Panc1 (cell line): ENCODE results near the gene FGL2. TPM values are rescaled to one million over a fixed set of nuclear protein-coding genes. Genes with fewer than 3 reads are reported as not detected.
A peak's percentile ranks its signal among the peaks of the same experiment; 100 is the strongest.
"Not testable (repeated sequence)": the region's sequence is repeated elsewhere in the genome, so short reads cannot be mapped to it uniquely, and the experiment has no call there.

Source experiments
- ATAC-seq: fragments of 200-7000 bp; cut with Tn5 transposase; 2 replicates; pipeline ENCODE4 v1.9.1; 2020; ENCODE audit warnings: mild to moderate bottlenecking, moderate library complexity
- BruUV-seq: library from RNA; stranded (reverse); fragments of 400-500 nt; replicated peaks from 2 replicates; lab custom pipeline; 2021; lab: Mats Ljungman, UMichigan
- CTCF ChIA-PET: fragments of 300-600 bp; sonication (Branson Sonifier 250); formaldehyde crosslinking; loops from one replicate; lab custom pipeline; 2022; ENCODE audit warnings: antibody characterized with exemption; lab: Charles Lee
- POLR2A ChIA-PET: fragments of 300-600 bp; sonication (Branson Sonifier 250); formaldehyde crosslinking; loops from one replicate; lab custom pipeline; 2022; ENCODE audit warnings: antibody characterized with exemption; lab: Charles Lee
- DNase-seq: peaks from one replicate; pipeline ENCODE4 v3.0.0-alpha.2; 2010; ENCODE audit warnings: low read depth, low spot score
- H3K27ac ChIP-seq: 2 replicates; pipeline ENCODE4 v1.5.1; 2011; ENCODE audit warnings: mild to moderate bottlenecking, low read length, inconsistent platforms
- H3K27me3 ChIP-seq: fragments of 200-500 bp; sonication (Bioruptor generic); 2 replicates; pipeline ENCODE4 v1.6.0; 2014; ENCODE audit warnings: low read length, inconsistent platforms; ENCODE audit not compliant: control insufficient read depth, insufficient read depth
- H3K36me3 ChIP-seq: fragments of 200-500 bp; sonication (Bioruptor generic); 2 replicates; pipeline ENCODE4 v1.5.1; 2014; ENCODE audit warnings: inconsistent platforms, mild to moderate bottlenecking, low read length, moderate library complexity; ENCODE audit not compliant: control insufficient read depth, insufficient read depth
- H3K4me1 ChIP-seq: 2 replicates; pipeline ENCODE4 v1.5.1; 2011; ENCODE audit warnings: inconsistent platforms, mild to moderate bottlenecking, low read length, moderate library complexity; ENCODE audit not compliant: control insufficient read depth, insufficient read depth
- H3K4me3 ChIP-seq, 2 experiments: 2 replicates each; pipeline ENCODE4 v1.5.1; 2011 to 2012; ENCODE audit warnings: low read depth in 2 of 2, low read length in 2 of 2, mild to moderate bottlenecking in 2 of 2, inconsistent platforms in 1 of 2, moderate library complexity in 1 of 2
- H3K9me3 ChIP-seq: fragments of 200-500 bp; sonication (Bioruptor generic); 2 replicates; pipeline ENCODE4 v1.5.1; 2014; ENCODE audit warnings: low read depth, mild to moderate bottlenecking, inconsistent platforms, low read length, moderate library complexity; ENCODE audit not compliant: control insufficient read depth, insufficient read depth
- SIN3A ChIP-seq: IDR thresholded peaks from 2 replicates; pipeline ENCODE4 v1.6.1; 2012; ENCODE audit warnings: low read depth, mild to moderate bottlenecking, low read length, moderate library complexity, borderline replicate concordance; ENCODE audit not compliant: insufficient read depth
- in situ Hi-C: cut with HindIII; loops from 2 replicates; pipeline ENCODE4 v1.10.0; 2016; ENCODE audit warnings: low sequenced_read_pairs, low pct_unique_long_range_greater_than_20kb
- intact Hi-C: fragments of 100-400 bp; cut with micrococcal nuclease; formaldehyde crosslinking; loops from one replicate; pipeline ENCODE4 v1.10.0; 2022; ENCODE audit not compliant: unreplicated experiment
- total RNA-seq: library from RNA; stranded (reverse); gene quantifications from one replicate; pipeline ENCODE4 v1.2.1, GENCODE V29; 2021; ENCODE audit not compliant: unreplicated experiment

The FGL2 gene
- total RNA-seq, 1 experiment from 2014 or later: not detected

DNA sequence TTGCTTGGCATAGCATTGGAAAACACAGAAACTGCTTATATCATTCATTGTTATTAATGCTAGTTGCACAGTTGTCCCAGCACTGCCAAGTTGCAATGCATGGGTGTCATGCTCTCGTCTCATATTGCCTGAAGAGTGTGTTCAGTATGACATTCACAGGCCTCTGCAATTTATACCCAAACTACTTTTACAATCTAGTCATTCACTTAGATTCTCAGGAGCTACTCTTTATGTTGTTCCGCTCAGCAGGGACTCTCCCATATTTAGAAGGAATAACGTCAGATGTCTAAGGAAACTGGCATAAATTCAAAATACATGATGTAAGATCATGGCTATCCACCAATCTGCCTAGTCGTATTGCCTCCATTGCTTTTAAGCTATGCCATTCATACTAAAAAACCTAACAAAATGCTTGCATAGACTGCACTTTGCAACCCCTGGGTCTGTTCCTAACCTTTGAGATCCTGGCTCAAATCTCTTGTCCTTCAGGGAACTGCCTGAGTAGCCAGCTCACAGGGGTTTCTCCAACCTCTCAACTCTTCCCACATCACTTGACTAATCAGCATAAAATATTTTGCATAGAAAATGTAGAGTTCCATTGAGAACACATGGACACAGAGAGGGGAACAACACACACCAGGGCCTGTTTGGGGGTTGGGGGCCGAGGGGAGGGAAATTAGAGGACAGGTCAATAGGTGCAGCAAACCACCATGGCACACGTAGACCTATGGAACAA, 27.0 kb downstream of the FGL2 start:
- ATAC-seq, CTCF ChIA-PET, H3K9me3 ChIP-seq, intact Hi-C loops, H3K4me1 ChIP-seq, H3K27me3 ChIP-seq, POLR2A ChIA-PET, H3K27ac ChIP-seq, H3K4me3 ChIP-seq, BruUV-seq, in situ Hi-C loops, H3K36me3 ChIP-seq, DNase-seq: not testable (repeated sequence)

DNA sequence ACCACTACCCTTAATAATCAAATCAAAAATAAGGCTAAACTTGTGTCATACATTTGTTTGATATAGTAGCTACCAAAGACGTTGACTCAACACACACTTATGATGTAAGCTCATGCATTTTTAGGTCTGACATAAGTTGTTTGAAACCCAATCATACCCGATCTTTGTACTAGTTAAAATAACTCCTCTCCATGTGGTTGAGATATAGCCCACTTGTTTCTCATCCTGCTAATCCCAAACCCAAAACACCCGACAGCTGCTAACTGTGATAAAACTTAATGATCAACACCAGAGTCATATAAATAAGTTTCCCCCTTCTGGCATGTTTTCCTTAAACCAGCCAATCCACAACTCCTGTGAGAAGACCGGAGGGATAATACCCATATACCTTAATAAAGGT, 28.5 kb downstream of the FGL2 start:
- CTCF ChIA-PET: not testable (repeated sequence)

DNA sequence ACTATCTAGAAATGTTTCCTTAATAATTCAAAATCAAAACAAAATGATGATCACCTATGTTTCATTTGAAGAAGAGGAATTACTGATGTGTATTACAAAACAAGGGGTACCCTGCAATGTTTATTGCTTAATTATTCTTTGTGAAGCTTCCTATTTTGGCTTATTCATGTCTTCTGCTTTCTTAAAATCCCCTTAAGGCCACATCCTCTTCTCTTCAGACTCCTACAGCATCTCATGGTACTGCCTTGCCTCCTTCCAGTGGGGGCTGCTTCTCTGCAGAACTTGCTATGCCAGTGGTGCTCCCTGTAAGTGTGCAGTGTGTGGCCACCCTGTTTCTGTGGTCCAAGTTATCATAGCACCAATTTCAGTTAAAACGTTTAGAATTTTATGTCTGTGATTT, 42.2 kb downstream of the FGL2 start:
- ChIA-PET POLR2A (no interaction called here), CTCF (no interaction called here)
- Histone ChIP-seq H3K27ac (no peak overlapping the region), H3K27me3 (no peaks in the 10 kb centered on the region), H3K9me3 (no peaks in the 10 kb centered on the region), H3K4me1 (no peaks in the 10 kb centered on the region; the same call in 1 of the 2 replicates), H3K4me3 (no peak overlapping the region), H3K36me3 (no peaks in the 10 kb centered on the region)
- ATAC-seq (0 out of 2 replicates have a peak, but pooled peaks have one; percentile 53), DNase-seq (no peak)
- no peak for TF ChIP-seq SIN3A
- intact Hi-C loops: no loop called here
- no TSS peak for BruUV-seq
- in situ Hi-C loops: no loop called here

More for the DNA sequence above, 28.5 kb downstream of the FGL2 start:
- ATAC-seq, H3K27me3 ChIP-seq, H3K27ac ChIP-seq, H3K4me1 ChIP-seq, H3K36me3 ChIP-seq, H3K9me3 ChIP-seq, DNase-seq, BruUV-seq, POLR2A ChIA-PET, intact Hi-C loops, H3K4me3 ChIP-seq, in situ Hi-C loops: not testable (repeated sequence)

DNA sequence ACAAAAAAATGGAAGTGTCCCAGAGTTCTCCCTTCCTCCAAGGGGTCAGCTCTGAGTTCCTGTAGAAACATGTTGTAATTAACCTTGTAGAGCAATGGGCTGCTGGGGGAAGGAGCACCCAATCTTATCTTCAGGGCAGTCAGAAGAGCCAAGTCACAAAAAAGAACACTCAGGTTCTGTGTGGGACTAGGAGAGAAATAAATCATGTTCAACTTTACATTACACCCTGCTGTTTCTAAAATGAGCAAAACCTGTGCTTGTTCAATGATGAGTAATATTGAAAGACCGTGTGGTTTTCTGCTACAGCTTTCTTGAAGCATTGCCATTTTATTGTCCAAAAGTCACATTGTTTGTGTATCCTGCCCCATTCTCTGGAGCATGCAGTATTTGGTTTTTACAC, 42.6 kb downstream of the FGL2 start:
- peak; percentile 76; the same call in 1 of the 2 replicates for ATAC-seq
- POLR2A ChIA-PET, H3K9me3 ChIP-seq, H3K36me3 ChIP-seq, H3K4me3 ChIP-seq, intact Hi-C loops, H3K27me3 ChIP-seq, CTCF ChIA-PET, H3K27ac ChIP-seq, H3K4me1 ChIP-seq, in situ Hi-C loops, BruUV-seq, DNase-seq: not testable (repeated sequence)

DNA sequence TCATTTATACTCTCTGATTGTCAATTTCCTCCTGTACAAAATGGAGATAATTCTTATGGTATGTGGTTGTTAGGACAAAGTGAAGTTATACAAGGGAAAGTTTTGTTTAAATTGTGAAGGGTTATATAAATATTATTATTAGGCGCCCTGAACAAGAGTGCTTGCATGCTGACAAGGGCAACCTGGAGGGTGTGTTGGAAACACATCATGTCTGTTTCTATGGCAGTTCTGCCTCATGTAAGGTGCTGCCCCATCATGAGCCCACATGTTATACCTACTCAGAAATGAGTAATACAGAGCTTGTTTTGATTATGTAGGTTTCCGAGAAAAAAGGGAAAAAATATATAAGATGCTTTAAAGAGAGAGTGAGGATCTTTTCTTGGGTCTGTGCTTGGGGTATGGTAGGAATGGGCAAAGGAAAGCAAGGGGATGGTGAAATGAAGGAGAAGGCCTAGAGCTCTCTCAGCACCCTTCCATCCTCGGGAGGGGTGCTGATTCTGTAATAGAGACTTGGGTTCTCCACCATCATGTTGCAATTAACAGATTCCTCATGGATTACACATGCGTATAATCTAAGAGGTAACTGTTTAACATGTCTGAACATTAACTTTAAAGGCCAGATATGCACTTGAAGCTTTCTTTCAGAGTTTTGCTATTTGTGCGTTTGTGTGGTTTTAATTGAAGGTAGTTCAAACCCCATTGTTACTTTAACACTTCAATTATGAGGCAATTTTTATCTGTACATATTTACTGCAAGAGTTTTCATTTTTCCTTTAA, 43.8 kb downstream of the FGL2 start:
- POLR2A ChIA-PET, intact Hi-C loops, CTCF ChIA-PET, H3K27me3 ChIP-seq, H3K4me3 ChIP-seq, ATAC-seq, H3K27ac ChIP-seq, in situ Hi-C loops, H3K4me1 ChIP-seq, DNase-seq, H3K9me3 ChIP-seq, BruUV-seq, H3K36me3 ChIP-seq: not testable (repeated sequence)

DNA sequence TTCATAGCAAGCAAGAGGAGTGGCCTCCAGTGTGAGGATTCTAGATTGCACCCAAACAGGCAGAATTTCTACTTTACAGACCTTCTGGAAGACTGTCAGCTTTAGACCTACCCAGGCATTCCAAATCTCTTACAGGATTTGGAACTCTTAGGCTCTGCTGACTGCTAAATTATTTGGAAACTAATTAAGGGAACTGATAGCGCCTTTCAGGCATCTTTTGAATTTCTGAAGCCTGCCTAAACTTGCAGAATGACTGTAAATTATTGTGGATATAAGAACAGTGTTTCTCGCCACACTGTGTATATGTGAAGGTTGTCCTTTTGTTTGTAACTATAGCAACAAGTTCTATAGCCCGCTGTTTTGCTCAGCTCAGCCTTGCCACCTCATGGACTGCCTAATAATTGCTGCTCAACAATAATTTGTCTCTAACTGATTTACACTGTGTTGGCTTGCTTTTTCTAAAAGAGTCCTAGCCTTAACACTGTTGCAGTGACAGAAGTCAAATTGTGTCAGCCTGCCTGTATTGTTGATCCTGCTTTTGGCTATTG, 44.6 kb downstream of the FGL2 start:
- H3K27me3 ChIP-seq, BruUV-seq, intact Hi-C loops, H3K36me3 ChIP-seq, H3K4me1 ChIP-seq, H3K4me3 ChIP-seq, CTCF ChIA-PET, DNase-seq, POLR2A ChIA-PET, in situ Hi-C loops, H3K9me3 ChIP-seq, H3K27ac ChIP-seq: not testable (repeated sequence)
- ATAC-seq: peak; percentile 73

DNA sequence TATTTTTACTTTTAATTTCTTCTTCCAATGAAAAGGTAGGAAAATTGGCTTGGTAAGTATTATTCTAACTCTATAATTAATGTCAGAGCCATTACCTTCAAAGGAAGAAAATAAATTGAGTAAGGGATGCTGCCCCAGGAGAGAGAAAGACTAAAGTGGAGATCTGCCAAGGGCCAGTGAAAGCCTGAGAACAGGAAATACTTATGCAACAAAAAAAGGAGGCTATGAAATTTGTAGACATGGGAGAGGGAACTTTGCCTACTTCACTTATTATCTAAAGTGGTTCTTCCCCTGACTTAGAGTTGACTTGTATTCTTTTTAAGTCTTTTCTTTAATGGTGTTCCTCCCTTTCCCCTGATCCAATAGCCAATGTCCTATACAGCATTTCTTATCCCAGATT, 47.4 kb downstream of the FGL2 start:
- BruUV-seq, H3K27me3 ChIP-seq, H3K4me3 ChIP-seq, DNase-seq, H3K9me3 ChIP-seq, intact Hi-C loops, POLR2A ChIA-PET, H3K4me1 ChIP-seq, CTCF ChIA-PET, ATAC-seq, in situ Hi-C loops, H3K27ac ChIP-seq, H3K36me3 ChIP-seq: not testable (repeated sequence)
